CD4-positive, alpha-beta T cell treated with Interleukin-6 at 100 ng/mL for 8 hours (primary cell): Measurements from ENCODE around the gene NUP188.
"Not testable (repeated sequence)": the region's sequence is repeated elsewhere in the genome, so short reads cannot be mapped to it uniquely, and the experiment has no call there.

Experiments used
- DNase-seq: peaks from one replicate; pipeline ENCODE4 v3.0.0-alpha.2; 2020; ENCODE audit warnings: mixed read lengths, low spot score

NUP188 gene

DNA sequence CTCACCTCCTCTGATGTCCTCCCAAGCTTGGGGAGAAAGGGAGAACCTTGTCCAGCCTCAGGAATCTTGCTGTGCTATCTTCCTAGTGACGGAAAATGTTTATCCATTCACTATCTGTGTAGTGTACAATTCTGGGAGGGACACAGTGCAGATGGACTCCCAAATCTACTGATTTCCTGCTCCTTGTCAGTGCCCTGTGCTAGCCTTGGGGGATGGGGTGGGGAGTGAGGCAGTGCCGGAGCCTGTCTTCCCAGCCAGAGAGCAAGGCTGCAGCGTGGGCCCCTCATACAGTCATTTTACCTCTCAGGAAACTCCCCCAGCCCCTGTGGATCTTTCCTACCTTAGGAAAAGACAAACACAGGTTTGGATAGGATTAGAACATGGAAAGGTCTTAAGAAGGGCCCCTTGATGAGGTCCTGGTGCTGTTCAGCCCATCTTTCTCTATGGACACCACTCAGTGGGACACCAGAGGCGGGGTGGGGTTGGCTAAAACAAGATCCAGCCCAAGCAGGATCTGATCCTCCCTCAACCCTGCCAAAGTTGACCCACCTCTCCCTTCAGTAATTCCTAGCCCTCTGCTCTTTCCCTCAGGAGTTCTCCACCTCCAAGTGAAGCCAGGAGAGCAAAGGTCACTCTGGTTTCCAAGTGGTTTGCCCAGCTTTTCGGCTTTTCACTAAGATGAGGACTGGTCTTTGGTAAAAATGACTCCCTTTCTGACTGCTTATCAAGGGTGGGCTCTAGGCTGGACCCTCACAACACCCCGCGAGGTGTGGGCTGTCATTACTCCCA is 3.5 kb upstream of the NUP188 start:
- DNase-seq: no peak

DNA sequence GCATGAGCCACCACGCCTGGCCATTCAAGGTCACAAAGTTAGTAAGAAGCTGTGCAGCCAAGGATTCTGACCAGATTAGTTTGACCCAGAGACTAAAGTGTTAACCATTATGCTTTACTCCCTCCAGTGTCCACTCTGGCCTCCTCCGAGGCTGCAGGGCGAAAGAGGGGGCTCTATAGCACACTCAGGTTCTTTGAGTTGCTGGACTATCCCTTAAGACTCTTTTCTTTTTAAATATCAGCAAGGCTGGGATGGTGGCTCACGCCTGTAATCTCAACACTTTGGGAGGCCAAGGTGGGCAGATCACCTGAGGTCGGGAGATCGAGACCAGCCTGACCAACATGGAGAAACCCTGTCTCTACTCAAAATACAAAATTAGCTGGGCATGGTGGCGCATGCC is 2.5 kb upstream of the NUP188 start:
- not testable (repeated sequence) for DNase-seq

DNA sequence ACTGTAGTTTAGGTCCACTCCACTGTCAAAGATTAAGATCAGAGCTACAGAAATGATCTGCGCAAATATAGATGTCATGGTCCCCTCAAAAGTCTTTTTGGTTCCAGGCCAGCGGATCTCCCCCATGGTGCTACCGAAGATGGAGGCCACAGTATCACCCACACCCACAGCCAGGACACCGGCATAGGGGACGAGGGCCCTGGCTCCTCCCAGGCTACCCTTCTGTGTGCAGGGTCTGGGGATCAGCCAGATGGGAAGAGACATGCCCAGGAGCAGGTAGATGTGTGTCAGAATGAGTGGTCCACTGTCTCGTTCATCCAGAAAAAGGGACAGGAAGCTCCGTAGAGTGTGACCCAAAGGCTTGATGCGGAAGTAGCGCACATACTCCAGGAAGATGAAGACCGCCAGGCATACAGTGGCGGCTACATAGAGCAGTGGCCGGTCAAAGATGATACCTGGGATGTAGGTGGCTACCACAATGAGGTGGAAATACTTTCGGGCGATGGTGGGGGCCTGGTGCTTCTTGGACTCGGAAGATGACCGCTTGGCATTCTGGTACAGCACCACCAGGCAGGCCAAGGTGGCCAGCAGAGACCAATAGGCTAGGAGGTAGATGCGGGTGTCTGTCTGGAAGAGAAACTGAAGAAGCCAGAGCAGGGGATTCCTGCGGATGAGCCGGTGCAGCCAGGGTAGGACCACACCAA is 1.5 kb upstream of the NUP188 start:
- no peak for DNase-seq

DNA sequence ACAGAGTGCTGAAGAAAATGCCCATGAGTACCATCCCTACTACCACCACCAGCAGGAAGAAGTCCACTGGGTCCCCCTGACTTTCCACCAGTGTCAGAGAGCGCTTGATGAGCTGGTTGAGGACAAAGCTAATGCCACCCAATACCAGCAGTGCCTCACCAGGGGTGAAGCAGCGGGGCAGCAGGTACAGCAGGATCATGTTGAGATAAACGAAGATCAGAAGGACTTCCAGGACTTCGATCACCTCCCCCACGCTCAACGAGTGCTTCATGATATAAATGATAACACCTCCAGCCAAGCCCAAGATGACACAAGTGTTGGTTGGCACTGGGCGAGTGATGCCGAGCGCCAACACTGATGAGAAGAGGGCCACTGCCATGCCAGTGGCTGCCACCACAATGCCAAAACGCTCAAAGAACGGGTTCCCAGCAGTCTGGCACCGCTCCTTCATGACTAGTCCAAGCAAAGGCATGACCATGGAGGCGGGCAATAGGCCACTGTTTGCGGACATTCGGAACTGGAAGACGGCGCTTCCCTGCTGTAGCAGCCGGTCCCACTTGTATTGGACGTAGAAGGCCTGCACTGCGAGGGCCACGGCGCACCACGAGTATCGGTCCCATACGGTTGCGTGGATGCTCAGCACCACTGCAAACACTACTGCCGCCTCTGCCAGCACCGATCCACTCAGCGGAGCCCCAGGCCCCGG is 775 bp upstream of the NUP188 start:
- DNase-seq: no peak

DNA sequence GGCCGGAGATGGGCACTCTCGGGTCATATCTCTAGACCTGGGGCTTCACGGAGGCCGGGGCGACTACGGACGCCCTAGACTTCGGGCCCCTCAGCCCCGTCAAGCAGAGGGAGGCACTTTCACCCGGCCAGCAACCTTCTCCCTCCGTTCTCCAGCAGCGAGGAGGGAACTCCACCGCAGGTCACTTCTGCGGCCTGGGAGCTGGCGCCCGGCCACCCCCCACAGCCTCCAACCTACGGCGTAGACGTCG is 297 bp upstream of the NUP188 start:
- DNase-seq: no peak

GRCh38 chr9:128961403-128961802 is 13.9 kb downstream of the NUP188 start:
- DNase-seq: not testable (repeated sequence)

GRCh38 chr9:128969491-128969890 is 22.0 kb downstream of the NUP188 start:
- DNase-seq: no peak

GRCh38 chr9:128972956-128973355 is 25.5 kb downstream of the NUP188 start:
- no peak for DNase-seq

DNA sequence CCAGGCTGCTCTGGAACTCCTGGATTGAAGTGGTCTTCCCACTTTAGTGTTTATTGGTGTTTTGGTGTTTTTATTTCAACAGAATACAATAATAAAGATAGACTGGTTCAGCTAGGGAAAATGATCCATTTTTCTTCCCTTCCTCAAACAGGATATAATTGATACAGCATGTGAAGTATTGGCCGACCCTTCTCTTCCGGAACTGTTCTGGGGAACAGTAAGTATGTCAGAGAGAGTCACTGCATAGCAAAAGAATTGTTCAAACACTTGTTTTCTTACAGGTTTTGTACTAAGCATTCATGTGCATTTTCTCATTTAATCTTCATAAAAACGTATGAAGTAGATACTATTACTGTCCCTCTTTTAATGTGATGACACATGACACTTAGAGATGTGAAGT is 31.6 kb downstream of the NUP188 start:
- no peak for DNase-seq

GRCh38 chr9:128983536-128983935 is 36.0 kb downstream of the NUP188 start:
- DNase-seq: no peak

DNA sequence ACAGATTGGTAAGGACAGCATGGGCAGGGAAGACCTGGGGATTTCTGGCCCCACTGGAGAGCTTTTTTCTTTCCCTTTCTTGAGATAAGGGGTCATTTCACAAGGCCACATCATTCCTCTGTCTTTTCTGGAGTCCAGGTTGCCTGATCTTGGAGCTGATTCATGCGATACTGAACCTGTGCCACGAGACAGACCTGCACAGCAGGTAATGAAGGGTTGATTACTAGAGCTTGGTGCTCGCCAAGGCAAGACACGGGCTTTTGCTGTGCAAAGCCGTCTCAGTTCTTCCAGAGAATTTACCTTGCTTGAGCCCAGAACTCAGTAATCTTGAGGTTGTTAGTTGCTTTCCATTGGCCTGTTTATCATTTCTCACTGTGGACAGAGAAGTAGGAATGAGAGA is 39.2 kb downstream of the NUP188 start:
- DNase-seq: no peak

DNA sequence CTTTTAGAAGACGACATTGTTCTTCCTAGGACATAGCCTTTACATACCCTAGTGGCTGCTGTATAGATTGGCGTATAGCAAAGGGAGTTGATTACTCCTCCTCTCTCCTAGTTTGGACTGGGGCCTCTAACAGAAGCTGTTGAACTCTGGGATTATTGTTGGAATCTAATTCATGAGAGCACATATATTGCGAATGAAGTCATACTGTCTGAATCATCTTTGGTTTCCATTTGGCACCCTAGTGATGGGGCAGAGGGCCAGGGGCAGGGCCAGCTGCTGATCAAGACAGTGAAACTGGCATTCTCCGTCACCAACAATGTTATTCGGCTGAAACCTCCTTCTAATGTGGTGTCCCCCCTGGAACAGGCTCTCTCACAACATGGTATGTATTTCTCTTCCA is 40.3 kb downstream of the NUP188 start:
- DNase-seq: no peak

DNA sequence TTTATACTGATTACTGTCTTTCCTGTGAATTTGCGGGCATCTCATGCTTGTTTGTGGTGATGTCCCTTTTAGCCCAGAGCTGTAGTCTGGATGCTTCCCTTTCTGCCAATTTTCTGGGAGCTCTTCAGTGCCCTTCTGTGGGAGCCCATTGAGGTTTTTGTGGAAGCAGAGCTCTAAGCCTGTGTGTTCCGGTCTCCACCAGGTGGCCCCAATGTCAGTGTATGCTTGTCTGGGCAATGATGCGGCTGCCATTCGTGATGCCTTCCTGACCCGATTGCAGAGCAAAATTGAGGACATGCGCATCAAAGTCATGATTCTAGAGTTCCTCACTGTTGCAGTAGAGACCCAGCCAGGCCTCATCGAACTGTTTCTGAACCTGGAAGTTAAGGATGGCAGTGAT is 45.5 kb downstream of the NUP188 start:
- no peak for DNase-seq

DNA sequence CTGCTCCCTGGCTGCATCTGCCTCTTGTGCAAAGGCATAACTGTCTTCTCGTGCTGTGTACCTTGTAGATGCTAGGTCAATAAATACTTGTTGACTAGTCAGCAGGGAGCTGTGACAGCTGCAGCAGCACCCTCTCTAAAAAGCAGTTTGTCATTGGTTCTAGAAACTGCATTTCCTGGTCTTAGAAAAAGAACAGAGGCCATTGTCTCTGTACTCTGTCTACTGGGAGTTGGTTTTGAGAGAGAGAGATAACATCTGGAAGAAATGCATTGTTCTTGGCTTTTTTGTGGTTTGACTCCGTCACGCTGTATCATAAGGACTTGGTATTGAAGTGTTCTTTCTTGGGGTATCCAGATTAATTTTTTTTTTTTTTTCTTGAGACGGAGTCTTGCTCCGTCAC is 48.3 kb downstream of the NUP188 start:
- DNase-seq: no peak

GRCh38 chr9:128998462-128998861 is 51.0 kb downstream of the NUP188 start:
- no peak for DNase-seq

- DNase-seq: no peak
Measured at GRCh38 chr9:128999581-129000206, 52.2 kb downstream of the NUP188 start.

- no peak for DNase-seq
Measured at GRCh38 chr9:129001504-129002325, 54.2 kb downstream of the NUP188 start.

DNA sequence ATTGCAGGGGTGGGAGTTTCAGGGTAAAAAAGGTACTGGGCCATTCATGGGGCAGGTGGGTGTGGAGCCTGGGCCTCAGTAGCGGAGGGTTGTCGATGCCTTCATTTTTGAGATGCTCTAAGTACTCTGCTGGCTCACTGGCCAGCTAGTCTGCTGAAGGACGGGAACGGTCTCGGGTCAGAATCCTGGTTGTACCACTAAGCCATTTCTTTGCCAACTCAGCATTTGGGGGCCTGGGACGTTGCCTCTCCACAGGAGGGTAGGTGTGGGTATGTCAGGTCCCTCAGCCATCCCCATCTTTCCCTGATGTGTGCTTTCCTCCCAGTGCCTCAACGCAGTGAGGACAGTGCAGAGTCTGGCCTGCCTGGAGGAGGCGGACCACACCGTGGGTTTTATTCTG is 55.5 kb downstream of the NUP188 start:
- DNase-seq: no peak

GRCh38 chr9:129004173-129004572 is 56.7 kb downstream of the NUP188 start:
- not testable (repeated sequence) for DNase-seq

GRCh38 chr9:129005336-129005997 is 58.0 kb downstream of the NUP188 start:
- DNase-seq: no peak

DNA sequence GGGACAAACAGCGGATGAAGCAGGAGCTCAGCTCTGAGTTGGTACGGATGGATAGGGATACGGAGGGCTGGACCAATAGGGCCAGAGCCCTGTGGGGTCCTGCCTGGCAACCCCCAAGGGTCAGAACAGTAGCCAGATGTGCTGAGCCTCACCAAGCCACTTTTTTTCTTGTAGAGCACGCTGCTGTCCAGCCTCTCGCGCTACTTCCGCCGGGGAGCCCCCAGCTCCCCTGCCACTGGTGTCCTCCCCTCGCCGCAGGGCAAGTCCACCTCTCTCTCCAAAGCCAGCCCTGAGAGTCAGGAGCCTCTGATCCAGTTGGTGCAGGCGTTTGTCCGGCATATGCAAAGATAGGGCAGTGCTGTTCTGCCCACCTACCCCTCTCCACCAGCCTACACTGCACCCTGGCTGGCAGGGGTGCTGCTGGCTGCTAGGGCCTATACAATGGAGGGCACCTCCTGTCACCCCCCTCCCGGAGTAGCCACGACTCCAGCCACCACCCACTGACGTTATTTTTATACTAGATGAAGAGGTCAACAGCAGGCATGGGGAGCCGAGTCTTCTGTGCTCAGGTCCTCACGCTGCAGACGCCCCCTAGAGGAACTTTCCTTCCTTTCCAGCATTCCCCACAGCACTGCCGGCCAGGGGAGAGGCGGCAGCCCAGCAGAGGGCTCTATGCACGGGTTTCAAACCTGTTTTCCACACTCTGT is 59.0 kb downstream of the NUP188 start:
- peak; percentile 54 for DNase-seq
